Endometrial microvascular endothelial cells (primary cell): ENCODE data around the gene NEUROD2. TPM values are rescaled to one million over a fixed set of nuclear protein-coding genes. Genes with fewer than 3 reads are reported as not detected.

ENCODE experiments used
- in situ Hi-C: cut with HindIII; loops from 2 replicates; pipeline ENCODE4 v1.10.0; 2017; ENCODE audit warnings: low sequenced_read_pairs, low pct_unique_long_range_greater_than_20kb; ENCODE audit errors: inconsistent ontology term
- total RNA-seq: library from RNA; depleted of rRNA; stranded (reverse); fragments of >200 nt; gene quantifications from one replicate; pipeline ENCODE4 v1.2.3, GENCODE V29; 2015; ENCODE audit errors: inconsistent ontology term

NEUROD2 gene
- total RNA-seq, 1 donor from 2014 or later, result not detected

DNA sequence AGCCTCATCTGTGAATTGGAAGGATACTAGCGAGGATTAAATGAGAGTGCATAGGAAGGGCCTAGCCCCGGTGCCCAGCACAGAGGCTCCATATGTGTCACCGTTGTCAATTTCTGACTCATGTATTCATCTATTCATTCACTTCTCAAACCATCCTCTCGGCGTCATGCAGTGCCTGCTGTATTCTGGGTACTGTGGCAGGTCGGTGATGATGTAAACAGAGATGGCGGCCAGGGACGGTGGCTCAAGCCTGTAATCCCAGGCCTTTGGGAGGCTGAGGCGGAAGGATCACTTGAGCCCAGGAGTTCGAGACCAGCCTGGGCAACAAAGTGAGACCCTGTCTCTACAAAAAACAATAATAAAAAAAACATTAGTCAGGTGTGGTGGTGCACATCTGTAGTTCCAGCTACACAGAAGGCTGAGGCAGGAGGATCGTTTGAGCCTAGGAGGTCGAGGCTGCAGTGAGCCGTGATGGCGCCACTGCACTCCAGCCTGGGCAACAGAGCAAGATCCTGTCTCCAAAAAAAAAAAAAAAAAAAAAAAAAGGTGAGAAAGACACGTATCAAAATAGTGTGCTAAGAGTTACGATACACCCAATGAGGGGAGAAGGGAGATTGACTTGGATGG, 14.8 kb upstream of the NEUROD2 start:
- in situ Hi-C loops, result no loop called here

DNA sequence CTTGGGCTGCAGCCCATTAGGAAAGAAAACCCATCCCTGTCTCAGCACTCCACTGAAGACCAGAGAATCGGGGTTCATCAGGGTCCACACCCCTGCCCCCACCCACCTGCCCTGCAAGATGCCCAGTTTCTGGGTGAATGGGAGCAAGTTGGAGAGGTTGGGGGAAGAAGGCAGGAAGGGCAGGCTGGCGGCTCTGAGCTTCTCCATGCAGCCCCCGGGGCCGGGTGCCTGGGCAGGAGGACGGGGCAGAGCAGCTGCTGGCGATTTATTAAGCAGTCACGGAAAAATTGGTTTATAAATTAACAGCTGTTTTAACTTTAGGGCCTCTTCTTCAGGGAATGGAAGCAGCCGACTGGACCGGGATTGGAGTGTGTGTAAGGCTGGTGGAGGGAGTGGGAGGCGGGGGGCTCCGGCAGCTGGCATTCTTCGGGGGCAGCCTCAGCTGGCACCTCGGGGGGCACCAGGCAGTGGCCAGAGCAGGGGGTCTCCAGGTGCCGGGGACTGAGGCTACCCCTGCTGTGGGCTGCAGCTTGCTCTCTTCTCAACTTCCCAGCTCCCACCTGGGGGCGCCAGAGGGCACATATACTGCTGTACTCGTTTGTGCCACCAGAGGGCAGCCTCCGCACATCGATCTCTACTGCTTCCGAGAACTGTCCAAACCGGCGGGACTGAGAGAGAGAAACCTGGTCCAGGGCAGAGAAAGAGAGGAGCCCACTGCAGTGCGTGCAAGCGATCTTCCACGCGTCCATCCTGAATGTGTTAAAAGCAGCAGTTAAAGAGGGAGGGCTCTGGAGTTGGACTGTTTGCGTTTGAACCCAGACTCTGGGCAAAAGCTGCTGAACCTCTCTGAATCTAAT, 14.0 kb upstream of the NEUROD2 start:
- in situ Hi-C loops, result no loop called here

- in situ Hi-C loops, result no loop called here
Observed at GRCh38 chr17:39619786-39620101, 12.0 kb upstream of the NEUROD2 start.

- in situ Hi-C loops, result no loop called here
Observed at GRCh38 chr17:39618956-39619785, 11.5 kb upstream of the NEUROD2 start.

DNA sequence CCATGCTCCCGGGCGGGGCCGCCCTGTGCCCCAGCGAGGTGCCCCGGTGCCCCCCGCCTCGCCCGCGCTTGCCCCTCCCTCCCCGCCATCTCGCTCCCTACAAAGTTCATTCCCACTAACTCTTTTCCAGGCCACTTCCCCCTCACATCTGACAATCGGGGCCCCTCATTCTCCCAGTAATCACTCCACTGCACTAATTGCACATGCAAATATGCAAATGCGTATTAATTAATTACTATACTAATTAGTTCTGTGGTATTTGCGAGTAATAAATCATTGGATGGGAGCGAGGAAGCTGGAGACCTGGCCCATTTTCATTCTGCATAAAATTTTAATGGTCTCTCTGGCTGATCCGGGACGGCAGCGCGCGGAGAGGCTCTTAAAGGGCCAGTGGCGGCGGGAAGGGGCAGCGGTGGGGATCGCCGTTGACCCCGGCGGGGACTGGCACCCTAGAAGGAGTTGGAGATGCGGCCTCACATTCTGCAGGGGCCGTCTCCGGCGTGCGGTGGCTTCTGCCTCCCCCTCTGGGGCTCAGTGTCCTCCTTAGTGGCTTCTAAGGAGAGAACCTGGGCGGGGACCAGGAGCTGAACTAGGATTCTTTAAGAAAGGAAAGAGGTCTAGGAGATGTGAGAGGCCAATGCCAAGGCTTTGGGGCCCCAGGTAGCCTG, 10.7 kb upstream of the NEUROD2 start:
- in situ Hi-C loops, result no loop called here

DNA sequence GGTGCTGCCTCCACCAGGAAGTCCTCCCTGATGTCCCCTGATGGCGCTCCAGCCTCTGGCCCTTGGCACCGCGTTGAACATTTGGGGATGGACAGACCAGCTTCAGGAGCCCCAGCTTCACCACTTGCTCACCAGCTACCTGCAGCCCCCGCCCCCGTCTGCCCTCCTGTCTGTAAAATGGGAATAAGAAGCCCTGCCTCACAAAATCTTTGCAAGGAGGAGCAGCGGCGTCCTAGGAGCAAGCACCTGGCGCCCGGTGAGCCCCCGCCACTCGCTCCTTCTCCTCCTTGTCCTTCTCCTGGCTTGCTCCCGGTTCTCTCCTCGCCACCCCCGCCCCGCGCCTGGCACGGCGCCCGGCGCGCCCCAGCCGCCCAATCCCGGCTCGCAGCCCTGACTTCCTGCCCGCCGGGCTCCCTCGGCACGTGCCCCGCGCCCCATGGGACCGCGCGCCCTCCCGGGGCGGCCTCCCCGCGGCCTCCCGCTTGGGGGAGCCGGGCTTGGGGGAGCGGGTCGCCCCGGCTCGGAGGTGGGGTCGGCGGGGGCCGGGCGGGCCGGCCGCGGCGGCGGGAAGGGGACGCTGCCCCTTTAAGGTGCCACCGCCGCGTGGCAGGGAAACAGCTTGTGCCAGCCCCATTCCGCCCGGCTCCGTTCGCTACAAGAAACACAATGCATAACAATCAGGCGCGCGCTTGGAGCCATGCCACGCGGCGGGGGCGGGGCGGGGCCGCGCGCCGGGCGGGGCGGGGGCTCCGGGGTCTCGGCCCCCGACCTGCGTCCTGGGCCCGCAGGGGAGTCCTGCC, 9.9 kb upstream of the NEUROD2 start:
- in situ Hi-C loops, result no loop called here

DNA sequence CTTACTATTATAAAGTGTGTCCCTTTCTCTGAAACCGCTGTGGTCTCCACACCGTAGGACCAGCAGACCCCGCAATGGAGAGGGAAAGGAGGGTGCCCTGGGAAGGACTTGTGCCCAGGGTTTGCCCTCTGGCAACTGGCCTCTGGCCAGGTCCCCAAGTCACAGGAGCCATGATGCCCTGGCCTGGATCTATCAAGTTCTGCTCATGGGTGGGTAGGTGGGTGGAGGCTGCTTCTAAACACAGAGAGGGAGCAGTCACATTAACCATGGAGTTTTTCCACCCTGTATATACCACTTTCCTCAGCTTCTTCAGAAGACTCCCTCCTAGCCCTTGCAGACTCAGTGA, 9.4 kb upstream of the NEUROD2 start:
- in situ Hi-C loops, result no loop called here

DNA sequence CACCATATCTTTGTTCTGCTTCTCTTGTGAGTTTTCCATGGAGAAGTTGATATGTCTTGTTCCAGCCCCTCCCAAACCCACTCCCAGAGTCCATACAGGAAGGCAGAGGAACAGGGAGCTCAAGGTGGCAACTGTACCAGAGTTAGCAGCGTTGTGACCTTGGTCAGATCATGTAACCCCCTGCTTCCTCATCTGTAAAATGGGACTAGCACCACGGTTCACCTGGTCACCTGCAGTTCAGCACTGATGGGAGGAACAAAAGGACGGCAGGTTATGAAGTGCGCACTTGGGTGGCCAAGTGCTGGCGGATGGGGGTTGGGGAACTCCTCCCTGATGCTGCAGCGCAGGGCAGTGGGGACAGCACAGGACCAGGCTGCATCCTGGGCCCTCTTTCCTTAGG, 7.7 kb upstream of the NEUROD2 start:
- in situ Hi-C loops, result no loop called here

DNA sequence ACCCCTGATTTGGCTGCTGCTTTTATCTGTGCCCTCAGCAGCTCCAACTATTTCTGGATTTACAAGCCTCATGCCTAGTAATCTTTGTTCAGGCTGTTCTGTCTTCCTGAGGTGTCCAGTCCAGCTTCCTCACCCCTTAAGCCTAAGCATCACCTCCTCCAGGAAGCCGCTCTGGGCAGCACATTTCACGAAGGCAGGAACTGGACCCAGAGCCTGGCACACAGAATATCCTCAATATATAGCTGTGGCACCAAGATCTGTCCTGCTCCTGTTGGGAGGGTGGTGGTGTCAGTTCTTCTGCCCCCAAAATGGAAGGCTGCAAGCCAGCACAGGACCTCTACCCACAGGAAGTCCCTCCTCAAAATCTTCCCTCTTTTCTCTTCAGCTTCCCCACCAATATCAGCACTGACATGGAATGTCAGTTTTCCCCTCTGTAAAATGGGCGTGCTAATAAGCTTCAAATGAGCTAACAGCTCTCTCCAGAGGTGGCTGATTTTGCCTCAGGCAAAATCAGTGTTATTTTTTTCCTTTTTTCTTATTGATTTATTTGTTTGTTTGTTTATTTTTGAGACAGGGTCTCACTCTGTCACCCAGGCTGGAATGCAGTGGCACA, 6.9 kb upstream of the NEUROD2 start:
- in situ Hi-C loops, result no loop called here

DNA sequence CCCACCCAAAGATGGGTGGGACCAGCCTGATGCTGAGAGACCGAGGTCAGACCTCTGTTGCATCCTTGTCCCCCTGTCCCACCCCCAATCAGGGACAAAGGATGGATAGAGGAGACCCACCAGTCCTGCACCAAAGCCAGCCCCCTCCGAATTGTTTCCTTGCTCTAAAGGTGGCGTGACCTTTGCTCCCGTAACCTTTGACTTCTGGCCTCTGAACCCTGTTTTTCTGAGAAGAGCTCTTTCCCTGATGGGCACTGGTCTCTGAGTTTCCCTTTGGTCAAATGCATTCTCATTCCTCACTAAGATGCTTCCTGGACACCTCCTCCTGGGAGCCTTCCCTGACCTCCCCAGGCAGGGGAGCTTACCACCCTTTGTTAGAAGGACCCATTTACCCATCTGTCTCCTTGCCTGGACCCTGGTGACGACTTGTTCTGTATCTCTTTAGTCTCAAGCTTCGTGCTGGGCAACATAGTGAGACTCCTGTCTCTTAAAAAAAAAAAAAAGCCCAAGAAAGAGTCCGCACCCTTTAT, 5.3 kb upstream of the NEUROD2 start:
- in situ Hi-C loops, result no loop called here

GRCh38 chr17:39612291-39612894, 4.7 kb upstream of the NEUROD2 start:
- in situ Hi-C loops, result no loop called here

DNA sequence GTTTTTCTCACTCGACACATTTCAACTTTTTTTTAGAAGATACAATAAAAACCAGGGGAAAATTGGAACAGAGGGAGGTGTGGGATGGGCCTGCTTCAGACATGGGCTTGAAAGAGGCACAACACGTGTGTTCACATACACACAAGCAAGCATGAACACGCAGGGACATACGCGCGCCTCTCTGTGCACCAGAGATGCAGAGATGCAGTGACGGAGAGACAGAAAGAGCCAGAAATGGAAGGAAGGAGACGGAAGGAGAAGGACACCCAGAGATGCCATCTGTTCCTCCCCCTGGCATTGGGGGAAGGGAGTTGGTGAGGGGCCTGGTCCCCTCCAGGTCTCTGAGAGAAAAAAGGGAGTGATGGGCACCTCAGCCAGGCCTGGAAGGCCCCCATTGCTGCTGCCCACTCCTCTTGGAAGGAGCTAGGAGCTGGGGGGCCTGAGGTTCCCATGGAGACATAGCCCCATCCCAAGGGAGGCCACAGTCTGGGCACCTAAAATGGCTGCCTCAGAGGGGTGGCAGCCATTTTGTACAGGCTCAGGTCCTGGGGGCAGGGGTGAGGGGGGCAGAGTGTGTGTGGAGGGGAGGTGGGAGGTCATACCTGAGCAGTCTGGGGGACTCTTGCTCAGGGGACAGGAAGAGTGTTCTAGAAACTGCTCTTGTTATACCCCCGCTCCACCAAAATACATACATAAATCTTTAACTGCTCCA, 3.8 kb upstream of the NEUROD2 start:
- in situ Hi-C loops, result no loop called here

- in situ Hi-C loops, result no loop called here
Observed at GRCh38 chr17:39609416-39610025, 1.8 kb upstream of the NEUROD2 start.

GRCh38 chr17:39608142-39608981, 642 bp upstream of the NEUROD2 start:
- in situ Hi-C loops, result no loop called here

GRCh38 chr17:39607057-39607850, 466 bp downstream of the NEUROD2 start:
- in situ Hi-C loops, result no loop called here
